Measurements from ENCODE around the gene UNG.
A peak's percentile ranks its signal among the peaks of the same experiment; 100 is the strongest.

UNG gene

DNA sequence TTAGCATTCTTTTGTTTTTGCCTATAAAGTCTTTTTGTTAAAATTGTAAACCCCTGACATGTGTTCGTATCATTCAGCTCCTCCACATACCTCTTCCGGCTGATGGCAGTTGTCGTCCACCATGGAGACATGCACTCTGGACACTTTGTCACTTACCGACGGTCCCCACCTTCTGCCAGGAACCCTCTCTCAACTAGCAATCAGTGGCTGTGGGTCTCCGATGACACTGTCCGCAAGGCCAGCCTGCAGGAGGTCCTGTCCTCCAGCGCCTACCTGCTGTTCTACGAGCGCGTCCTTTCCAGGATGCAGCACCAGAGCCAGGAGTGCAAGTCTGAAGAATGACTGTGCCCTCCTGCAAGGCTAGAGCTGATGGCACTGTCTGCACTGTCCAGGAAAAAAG is 11.8 kb upstream of the UNG start:
- no peak for DNase-seq (ENCODE audit: low read depth)

DNA sequence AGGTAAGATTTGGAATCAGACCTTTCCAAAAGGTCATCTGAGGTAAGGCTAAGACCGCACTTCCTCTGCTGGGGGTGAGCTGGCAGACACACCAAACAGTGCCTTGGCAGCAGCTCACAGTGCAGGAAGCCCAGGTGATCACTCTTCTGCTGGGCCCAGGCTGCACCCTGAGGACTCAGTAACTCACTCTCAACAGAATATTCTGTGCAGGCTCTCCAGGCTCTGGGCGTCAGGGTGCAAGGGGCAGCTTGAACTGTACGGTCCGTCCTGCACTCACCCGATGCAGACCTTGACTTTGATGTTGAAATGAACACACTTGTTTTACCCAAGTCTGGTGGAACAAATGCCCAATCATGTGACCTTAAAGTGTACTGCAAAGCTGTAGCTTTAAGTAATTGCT is 10.1 kb upstream of the UNG start:
- no peak overlapping the region for H3K4me3 ChIP-seq (ENCODE audit: low read depth, low read length)
- no peak for DNase-seq (ENCODE audit: low read depth)

More for the DNA sequence above, 11.8 kb upstream of the UNG start:
- no peak overlapping the region for H3K4me3 ChIP-seq (ENCODE audit: low read depth, low read length)

DNA sequence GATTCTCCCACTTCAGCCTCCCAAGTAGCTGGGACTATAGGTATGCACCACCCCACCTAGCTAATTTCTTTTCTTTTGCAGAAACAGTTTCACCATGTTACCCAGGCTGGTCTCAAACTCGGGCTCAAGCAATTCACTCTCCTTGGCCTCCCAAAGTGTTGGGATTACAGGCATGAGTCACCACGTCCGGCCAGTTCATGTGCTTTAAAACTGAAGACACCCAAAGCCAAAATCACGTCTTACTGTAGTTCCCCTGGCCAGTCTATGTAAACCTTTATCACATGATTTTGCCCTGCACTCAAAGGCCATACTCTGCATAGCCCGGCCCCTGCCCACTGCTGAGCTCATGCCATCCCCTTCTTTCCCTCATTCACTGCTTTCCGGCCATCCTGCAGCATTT is 8.6 kb upstream of the UNG start:
- DNase-seq (ENCODE audit: low read depth) = no peak
- H3K4me3 ChIP-seq (ENCODE audit: low read depth, low read length) = no peak overlapping the region

DNA sequence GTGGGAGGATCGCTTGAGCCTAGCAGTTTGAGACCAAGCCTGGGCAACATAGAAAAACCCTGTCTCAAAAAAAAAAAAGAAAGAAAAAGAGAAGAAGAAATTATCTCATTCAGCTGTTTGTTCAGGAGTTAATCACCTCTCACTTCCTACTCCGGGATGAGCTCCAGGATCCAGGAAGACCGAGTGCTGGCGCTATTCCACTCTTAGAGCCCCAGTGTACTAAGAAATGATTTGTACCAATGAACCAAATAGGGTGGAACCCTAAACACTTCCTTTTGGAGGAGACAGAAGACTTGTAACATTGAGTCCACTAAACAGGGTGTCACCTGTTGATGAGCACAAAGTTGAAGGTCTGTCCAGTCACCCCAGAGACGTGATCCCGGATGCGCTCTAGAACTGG is 7.7 kb upstream of the UNG start:
- no peak for DNase-seq (ENCODE audit: low read depth)
- H3K4me3 ChIP-seq (ENCODE audit: low read depth, low read length) = no peak overlapping the region

DNA sequence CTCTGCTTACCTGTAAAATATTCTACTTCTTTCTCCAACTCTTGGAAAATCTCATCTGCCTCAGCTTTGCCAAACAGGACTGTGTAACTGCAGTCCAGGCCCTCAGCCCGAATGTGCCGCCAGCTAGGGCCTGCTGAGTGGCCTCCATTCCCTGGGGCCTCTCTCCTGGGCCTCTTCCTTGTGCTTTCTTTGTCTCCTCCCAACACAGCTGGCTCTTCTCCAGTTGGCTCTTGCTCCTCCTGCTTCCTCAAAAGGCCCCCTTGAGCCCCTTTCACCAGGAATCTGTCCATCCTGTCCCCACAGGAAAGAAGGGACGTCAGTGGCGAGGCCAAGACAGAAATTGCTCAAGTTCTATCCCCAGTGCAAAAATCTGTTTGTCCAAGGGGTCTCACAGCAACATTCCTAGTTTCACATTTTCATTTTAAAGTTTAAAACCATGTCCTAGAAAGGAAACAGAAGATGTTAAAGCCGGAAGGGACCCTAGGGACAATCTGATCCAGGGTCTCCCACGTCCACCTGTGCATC is 4.8 kb upstream of the UNG start:
- DNase-seq (ENCODE audit: low read depth) = no peak
- H3K4me3 ChIP-seq (ENCODE audit: low read depth, low read length) = peak overlapping the region; percentile 66

DNA sequence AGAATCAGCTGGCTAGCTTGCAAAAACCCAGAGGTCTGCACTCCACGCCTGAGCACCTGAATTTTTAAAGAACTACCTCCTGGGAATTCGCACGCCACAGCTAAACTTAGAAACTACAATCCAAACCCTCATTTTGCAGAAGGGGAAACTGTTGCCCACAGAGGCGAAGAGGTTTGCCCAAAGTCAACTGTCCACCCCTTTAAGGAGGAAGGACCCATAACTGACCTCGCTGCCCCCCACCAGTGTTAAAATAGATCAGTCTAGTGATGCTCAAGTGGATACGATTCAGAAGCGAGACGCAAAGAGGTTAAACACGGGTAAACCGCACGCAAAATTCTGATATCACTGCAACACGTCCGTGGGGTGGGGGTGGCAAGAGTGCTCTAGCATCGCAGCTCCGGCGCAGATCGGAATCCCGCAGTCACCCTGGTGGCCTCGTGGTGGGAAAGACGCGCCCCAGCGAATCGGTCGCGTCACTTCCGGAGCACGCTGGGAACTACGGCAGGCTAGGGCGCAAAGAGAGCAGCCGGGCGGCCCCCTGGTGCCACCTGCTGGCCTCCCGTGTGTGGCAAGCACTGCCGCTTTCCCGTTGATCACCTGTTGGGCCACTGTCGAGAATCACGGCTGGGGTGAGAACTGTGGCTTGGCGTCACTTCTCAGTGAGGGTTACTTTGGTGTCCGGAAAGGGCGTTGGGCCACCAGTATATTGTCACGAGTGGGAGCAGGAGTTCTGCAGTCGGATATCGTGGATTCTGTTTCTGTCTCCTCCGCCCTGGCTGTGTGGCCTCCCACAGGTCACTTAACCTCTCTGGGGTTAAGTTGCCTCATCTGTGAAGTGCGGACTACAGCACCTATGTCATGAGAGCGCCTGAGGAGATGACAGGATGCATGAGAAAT is 4.1 kb upstream of the UNG start, which contains the start of gene ALKBH2:
TSS of gene ALKBH2 (minus strand) at position 451 of the 897 bp plus-strand sequence. CDS start 686 bp downstream, outside the sequence.
- peak within 1 kb of the TSS; percentile 66 for H3K4me3 ChIP-seq (ENCODE audit: low read depth, low read length)
- peak; percentile 62 for DNase-seq (ENCODE audit: low read depth)

- DNase-seq (ENCODE audit: low read depth) = no peak
- peak overlapping the region; percentile 77 for H3K4me3 ChIP-seq (ENCODE audit: low read depth, low read length)
Measured at GRCh38 chr12:109097140-109097434, 310 bp upstream of the UNG start.

- DNase-seq (ENCODE audit: low read depth) = no peak
Measured at GRCh38 chr12:109098183-109098604, 797 bp downstream of the UNG start.

DNA sequence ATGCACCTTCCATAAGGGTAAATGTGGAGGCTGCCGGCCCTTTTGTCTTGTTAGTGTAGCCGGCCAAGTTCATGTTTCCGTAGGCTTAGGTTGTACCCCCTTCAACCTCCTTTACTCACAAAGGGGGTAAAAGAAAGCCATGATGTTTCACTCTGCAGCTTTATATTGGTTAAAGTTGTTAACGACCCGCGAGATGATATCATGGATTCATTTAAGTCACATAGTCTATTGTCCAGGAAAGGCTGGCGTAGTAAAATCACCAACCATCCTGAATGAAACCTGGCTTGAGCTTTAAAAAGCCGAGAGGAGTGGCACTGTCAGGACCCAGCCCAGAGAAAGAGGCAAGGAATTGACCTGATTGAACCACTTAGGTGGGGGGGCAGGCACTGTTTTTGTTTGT is 1.3 kb downstream of the UNG start:
- H3K4me3 ChIP-seq (ENCODE audit: low read depth, low read length) = peak overlapping the region; percentile 77
- DNase-seq (ENCODE audit: low read depth) = no peak

More at GRCh38 chr12:109098183-109098604, 797 bp downstream of the UNG start:
- peak overlapping the region; percentile 77 for H3K4me3 ChIP-seq (ENCODE audit: low read depth, low read length)

DNA sequence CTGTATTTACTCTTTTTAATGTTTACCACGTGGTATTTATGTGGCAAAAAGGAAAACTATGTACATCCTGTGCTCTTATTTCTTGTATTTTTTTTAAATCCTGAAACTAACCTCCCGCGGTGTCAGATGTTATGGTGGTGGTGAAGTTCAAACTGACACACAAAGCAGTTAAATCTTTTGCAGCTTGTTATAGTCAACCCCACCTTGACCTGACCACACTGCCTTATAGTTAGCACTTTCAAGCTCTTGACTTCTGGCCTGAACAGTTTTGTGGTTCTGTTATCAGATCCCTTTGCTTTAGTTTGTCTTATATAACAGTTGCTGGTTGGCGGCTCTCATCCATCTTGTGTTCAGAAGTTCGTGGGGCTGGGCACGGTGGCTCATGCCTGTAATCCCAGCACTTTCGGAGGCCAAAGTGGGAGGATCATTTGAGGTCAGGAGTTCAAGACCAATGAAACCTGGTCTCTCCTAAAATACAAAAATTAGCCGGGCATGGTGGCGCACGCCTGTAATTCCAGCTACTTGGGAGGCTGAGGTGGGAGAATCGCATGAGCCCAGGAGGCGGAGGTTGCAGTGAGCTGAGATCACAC is 2.1 kb downstream of the UNG start:
- peak overlapping the region; percentile 77 for H3K4me3 ChIP-seq (ENCODE audit: low read depth, low read length)
- no peak for DNase-seq (ENCODE audit: low read depth)

- no peak overlapping the region for H3K4me3 ChIP-seq (ENCODE audit: low read depth, low read length)
- no peak for DNase-seq (ENCODE audit: low read depth)
Measured at GRCh38 chr12:109100741-109101140, 3.3 kb downstream of the UNG start.

DNA sequence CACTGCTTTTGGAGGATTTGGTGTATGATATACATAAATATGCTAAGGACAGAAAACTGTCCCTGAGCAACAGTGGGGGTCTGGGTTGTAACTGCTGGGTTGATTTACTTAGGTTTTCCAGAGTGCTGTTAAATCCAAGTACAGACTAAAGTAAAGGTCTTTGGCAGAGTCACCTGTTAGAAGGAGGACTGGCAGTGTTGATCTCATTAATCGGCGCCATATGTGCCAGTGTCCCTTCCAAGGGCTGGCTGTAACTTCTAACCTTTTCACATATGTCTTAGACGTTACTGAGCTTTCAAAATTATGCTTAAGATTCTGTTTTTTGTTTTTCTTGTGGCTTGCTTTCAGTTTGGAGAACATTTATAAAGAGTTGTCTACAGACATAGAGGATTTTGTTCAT is 5.1 kb downstream of the UNG start:
- no peak overlapping the region for H3K4me3 ChIP-seq (ENCODE audit: low read depth, low read length)
- no peak for DNase-seq (ENCODE audit: low read depth)

DNA sequence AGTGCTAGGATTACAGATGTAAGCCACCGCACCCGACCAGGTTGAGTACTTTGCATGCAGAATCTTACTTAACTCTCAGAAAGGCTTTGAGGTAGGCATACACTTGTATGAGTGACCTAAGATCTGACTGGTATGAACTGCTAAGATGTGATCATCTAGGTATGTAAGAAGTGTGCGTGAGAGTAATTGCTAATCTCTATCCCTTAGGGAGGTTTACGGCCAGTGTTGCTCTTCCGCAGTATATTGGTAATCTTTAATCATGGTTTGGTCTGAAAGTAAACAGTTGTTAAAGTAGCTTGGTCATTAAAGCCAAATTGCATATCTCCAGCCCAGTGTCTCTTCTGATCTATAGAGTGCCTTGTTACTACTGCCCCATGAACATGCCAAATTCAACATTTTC is 7.8 kb downstream of the UNG start:
- no peak overlapping the region for H3K4me3 ChIP-seq (ENCODE audit: low read depth, low read length)
- no peak for DNase-seq (ENCODE audit: low read depth)

DNA sequence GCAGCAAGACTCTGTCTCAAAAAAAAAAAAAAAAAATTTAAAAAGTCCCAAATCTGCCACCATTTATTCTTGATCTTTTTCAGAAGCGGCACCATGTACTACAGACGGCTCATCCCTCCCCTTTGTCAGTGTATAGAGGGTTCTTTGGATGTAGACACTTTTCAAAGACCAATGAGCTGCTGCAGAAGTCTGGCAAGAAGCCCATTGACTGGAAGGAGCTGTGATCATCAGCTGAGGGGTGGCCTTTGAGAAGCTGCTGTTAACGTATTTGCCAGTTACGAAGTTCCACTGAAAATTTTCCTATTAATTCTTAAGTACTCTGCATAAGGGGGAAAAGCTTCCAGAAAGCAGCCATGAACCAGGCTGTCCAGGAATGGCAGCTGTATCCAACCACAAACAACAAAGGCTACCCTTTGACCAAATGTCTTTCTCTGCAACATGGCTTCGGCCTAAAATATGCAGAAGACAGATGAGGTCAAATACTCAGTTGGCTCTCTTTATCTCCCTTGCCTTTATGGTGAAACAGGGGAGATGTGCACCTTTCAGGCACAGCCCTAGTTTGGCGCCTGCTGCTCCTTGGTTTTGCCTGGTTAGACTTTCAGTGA is 12.5 kb downstream of the UNG start:
- no peak overlapping the region for H3K4me3 ChIP-seq (ENCODE audit: low read depth, low read length)
- DNase-seq (ENCODE audit: low read depth) = no peak

- H3K4me3 ChIP-seq (ENCODE audit: low read depth, low read length) = peak overlapping the region; percentile 57
- peak; percentile 30 for DNase-seq (ENCODE audit: low read depth)
Measured at GRCh38 chr12:109110988-109111495, 13.6 kb downstream of the UNG start.

DNA sequence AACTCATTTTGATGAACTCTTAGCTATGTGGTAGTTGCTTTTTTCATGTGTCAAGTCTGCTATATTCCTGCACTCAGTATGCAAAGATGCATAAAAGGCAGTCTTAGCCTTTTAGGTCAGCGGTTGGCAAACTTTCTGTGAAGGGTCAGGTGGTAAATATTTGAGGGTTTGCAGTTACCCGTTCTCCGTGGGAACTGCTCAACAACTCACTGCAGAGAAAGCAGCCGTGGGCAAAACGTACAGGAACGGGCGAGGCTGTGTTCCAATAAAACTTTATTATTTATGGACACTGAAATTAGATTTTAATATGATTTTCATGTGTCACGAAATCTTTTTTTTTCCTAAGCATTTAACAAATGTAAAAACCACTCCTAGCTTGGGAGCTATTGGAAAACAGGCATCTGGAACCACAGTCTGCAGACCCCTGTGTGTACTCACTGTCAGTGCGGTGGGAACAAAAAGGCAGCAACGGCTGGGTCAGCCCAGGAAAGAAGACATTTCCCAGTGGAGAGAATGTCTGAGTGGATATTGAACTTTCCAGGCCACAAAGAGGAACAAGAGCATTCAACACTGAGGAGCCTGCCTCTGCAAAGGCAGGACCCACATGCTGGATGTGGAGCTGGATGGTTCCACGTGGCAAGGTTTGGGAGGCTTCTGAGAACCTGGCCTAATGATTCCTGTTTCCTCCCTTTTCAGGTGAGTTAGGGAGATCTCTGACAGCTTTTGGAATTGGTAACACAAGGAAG is 15.5 kb downstream of the UNG start:
- H3K4me3 ChIP-seq (ENCODE audit: low read depth, low read length) = no peak overlapping the region
- DNase-seq (ENCODE audit: low read depth) = no peak

DNA sequence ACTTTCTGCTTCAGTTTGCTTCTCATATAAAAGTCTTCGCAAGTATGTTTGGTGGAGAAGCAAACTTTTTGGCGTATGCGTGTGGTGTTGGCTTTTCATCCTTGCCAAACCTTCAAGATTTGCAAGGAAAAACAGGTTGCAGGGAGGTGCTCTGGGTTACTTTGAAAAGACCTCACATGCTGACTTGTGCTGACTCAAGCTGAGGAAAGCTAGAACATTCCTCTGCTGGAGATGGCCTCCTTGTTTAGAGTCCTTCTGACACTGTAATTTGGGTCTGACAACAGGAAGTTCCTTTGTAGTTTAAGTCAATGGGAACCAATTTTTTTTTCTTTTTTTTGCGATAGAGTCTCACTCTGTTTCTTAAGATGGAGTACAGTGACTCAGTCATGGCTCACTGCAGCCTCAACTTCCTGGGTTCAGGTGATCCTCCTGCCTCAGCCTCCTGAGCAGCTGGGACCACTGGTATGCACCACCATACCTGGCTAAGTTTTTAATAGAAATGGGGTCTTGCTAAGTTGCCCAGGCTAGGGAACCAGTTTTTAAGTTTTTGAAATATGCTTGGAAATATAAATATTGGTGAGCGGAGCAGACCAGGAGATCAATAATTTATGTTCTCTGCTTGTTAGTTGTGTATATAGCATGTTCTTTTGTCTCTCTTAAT is 16.4 kb downstream of the UNG start:
- no peak for DNase-seq (ENCODE audit: low read depth)
- H3K4me3 ChIP-seq (ENCODE audit: low read depth, low read length) = no peak overlapping the region

DNA sequence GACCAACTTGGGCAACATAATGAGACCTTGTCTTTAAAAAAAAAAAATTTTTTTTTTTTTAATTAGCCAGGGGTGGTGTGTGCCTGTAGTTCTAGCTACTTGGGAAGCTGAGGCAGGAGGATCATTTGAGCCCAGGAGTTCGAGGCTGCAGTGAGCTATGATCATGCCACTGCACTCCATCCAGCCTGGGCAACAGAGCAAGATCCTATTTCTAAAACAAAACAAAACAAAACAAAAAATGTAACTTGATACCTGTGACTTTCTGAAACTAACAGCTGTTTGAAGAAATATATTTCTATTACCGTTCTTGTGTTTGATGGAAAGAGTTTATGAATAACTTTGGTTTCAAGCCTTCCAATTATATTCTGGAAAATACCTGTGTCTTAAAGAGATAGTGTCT is 17.2 kb downstream of the UNG start:
- DNase-seq (ENCODE audit: low read depth) = no peak
- H3K4me3 ChIP-seq (ENCODE audit: low read depth, low read length) = no peak overlapping the region

- DNase-seq (ENCODE audit: low read depth) = no peak
- no peak overlapping the region for H3K4me3 ChIP-seq (ENCODE audit: low read depth, low read length)
Measured at GRCh38 chr12:109115404-109115757, 18.0 kb downstream of the UNG start.
